ENCODE measurements around the gene YPEL1. TPM values are rescaled to one million over a fixed set of nuclear protein-coding genes. Genes with fewer than 3 reads are reported as not detected.
A peak's percentile ranks its signal among the peaks of the same experiment; 100 is the strongest.

Gene YPEL1
- total RNA-seq, 1 experiment from 2014 or later: 3.1 TPM

GRCh38 chr22:21660904-21661303 is 74.7 kb downstream of the YPEL1 start:
- H3K9me3 ChIP-seq (ENCODE audit: control insufficient read depth in 1 of 2, insufficient read depth in 1 of 2, low read depth in 1 of 2, low read length in 2 of 2): no peaks in the 10 kb centered on the region
- TF ChIP-seq ATF3 (IDR thresholded peaks at IDR 0.05): no peak
- no peak for TF ChIP-seq ZNF274 (IDR thresholded peaks at IDR 0.05; ENCODE audit: low read depth, low read length)
- no peak for TF ChIP-seq TCF7L2 (IDR thresholded peaks at IDR 0.05; ENCODE audit: borderline replicate concordance, extremely low read depth, insufficient read depth, insufficient read length)
- no peaks in the 10 kb centered on the region for H4K20me1 ChIP-seq (ENCODE audit: insufficient read depth)
- no peak for ATAC-seq
- RAD21 ChIA-PET (ENCODE audit: low non-redundant PET in 1 of 2, low total read pairs in 2 of 2, uncharacterized antibody in 2 of 2, unreplicated experiment in 2 of 2): no interaction called here
- DNase-seq (ENCODE audit: low read depth, low spot score): no peak
- no peak overlapping the region for H2AFZ ChIP-seq (ENCODE audit: low read depth, low read length, poor library complexity, severe bottlenecking)
- peaks cover 7 to 28% of the 10 kb centered on the region in 2 experiments; a peak in 3 of 4 replicates for H3K4me1 ChIP-seq (ENCODE audit: control insufficient read depth in 1 of 2, insufficient read depth in 2 of 2, low read length in 2 of 2)
- H3K79me2 ChIP-seq (ENCODE audit: insufficient read depth, low read length): no peaks in the 10 kb centered on the region
- no peak overlapping the region for H3K27ac ChIP-seq (ENCODE audit: low read depth, low read length)
- H3K4me2 ChIP-seq (ENCODE audit: low read length): no peak overlapping the region
- H3K36me3 ChIP-seq (ENCODE audit: control insufficient read depth in 1 of 2, insufficient read depth in 2 of 2, low read length in 2 of 2): no peaks in the 10 kb centered on the region
- H3K27me3 ChIP-seq (ENCODE audit: insufficient read depth, low read length): no peaks in the 10 kb centered on the region
- BruUV-seq (replicated peaks): no TSS peak
- POLR2A ChIA-PET: no interaction called here
- CTCF ChIA-PET: no interaction called here
- H3K9ac ChIP-seq (ENCODE audit: low read length): no peak overlapping the region
- intact Hi-C loops (cut with micrococcal nuclease): no loop called here
- H3K4me3 ChIP-seq (replicated peaks in 1 of 2; ENCODE audit: low read depth in 1 of 2, low read length in 2 of 2): no peak overlapping the region
- no peaks in the 10 kb centered on the region for H3K9me2 ChIP-seq (ENCODE audit: insufficient read depth)

GRCh38 chr22:21659864-21660525 is 75.6 kb downstream of the YPEL1 start:
- DNase-seq (ENCODE audit: low read depth, low spot score) (no peak), ATAC-seq (no peak)
- no peak overlapping the region for H2AFZ ChIP-seq (ENCODE audit: low read depth, low read length, poor library complexity, severe bottlenecking)
- no peak overlapping the region for H3K27ac ChIP-seq (ENCODE audit: low read depth, low read length)
- TF ChIP-seq ZBTB33 (IDR thresholded peaks at IDR 0.05; ENCODE audit: extremely low read depth, insufficient replicate concordance, low read length) (no peak), SRF (IDR thresholded peaks at IDR 0.05; ENCODE audit: low read depth) (no peak), POLR2A (IDR thresholded peaks at IDR 0.05; ENCODE audit: borderline replicate concordance, extremely low read depth, insufficient read depth, insufficient read length) (peak; percentile 17), JUND (IDR thresholded peaks at IDR 0.05) (no peak), CTCF (IDR thresholded peaks at IDR 0.05 in 2 of 3, conservative IDR thresholded peaks at IDR 0.05 in 1 of 3; ENCODE audit: borderline replicate concordance in 1 of 3, insufficient read depth in 1 of 3, low read depth in 2 of 3, low read length in 2 of 3) (no peak)
- CTCF ChIA-PET: interaction anchor here (1.0 kb wide), 1 partner anchor 17 kb away, joined by 4 read pairs; no protein-coding TSS in a partner anchor
- H3K27me3 ChIP-seq (ENCODE audit: insufficient read depth, low read length): no peaks in the 10 kb centered on the region
- no peak overlapping the region for H3K4me3 ChIP-seq (replicated peaks in 1 of 2; ENCODE audit: low read depth in 1 of 2, low read length in 2 of 2)
- no peaks in the 10 kb centered on the region for H3K9me3 ChIP-seq (ENCODE audit: control insufficient read depth in 1 of 2, insufficient read depth in 1 of 2, low read depth in 1 of 2, low read length in 2 of 2)
- H3K9me2 ChIP-seq (ENCODE audit: insufficient read depth): no peaks in the 10 kb centered on the region
- intact Hi-C loops (cut with micrococcal nuclease): no loop called here
- POLR2A ChIA-PET: no interaction called here
- H3K9ac ChIP-seq (ENCODE audit: low read length): no peak overlapping the region
- H3K79me2 ChIP-seq (ENCODE audit: insufficient read depth, low read length): no peaks in the 10 kb centered on the region
- peaks cover 4 to 20% of the 10 kb centered on the region in 2 experiments; a peak in 3 of 4 replicates for H3K4me1 ChIP-seq (ENCODE audit: control insufficient read depth in 1 of 2, insufficient read depth in 2 of 2, low read length in 2 of 2)
- H4K20me1 ChIP-seq (ENCODE audit: insufficient read depth): no peaks in the 10 kb centered on the region
- H3K4me2 ChIP-seq (ENCODE audit: low read length): no peak overlapping the region
- BruUV-seq (replicated peaks): no TSS peak
- RAD21 ChIA-PET (ENCODE audit: low non-redundant PET in 1 of 2, low total read pairs in 2 of 2, uncharacterized antibody in 2 of 2, unreplicated experiment in 2 of 2): no interaction called here
- H3K36me3 ChIP-seq (ENCODE audit: control insufficient read depth in 1 of 2, insufficient read depth in 2 of 2, low read length in 2 of 2): no peaks in the 10 kb centered on the region
